ENCODE measurements around the gene NCOA4. TPM values are rescaled to one million over a fixed set of nuclear protein-coding genes. Genes with fewer than 3 reads are reported as not detected.
"Not testable (repeated sequence)": the region's sequence is repeated elsewhere in the genome, so short reads cannot be mapped to it uniquely, and the experiment has no call there.

Gene NCOA4
- total and polyA plus RNA-seq, 8 donors: 150 to 196 (median 174) TPM

DNA sequence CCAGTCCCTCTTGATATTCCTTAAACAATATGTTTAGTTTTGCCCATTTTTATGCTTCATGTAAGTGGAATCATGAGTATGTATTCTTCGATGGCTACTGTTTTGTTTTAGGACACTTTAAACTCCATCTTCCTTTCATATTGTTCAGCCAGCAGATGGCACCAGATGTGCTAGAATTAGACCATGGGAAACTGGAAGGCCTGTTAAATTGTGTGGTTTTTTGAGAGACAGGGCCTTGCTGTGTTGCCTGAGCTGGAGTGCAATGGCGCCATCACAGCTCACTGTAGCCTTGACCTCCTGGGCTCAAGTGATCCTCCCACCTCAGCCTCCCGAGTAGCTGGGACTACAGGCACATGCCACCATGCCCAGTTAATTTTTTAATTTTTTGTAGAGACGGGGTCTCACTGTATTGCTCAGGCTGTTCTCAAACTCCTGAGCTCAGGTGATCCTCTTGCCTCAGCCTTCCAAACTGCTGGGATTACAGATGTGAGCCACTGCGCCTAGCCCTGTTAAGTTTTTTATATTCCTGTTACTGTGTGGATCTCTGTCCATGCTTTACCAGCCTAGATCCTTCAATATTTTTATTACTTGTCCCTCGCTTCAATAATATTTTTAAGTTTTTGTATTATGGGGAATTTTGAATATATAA is 46.8 kb downstream of the NCOA4 start:
- DNase-seq; H3K4me1 ChIP-seq; H3K9me3 ChIP-seq; H3K27ac ChIP-seq; H3K4me3 ChIP-seq; intact Hi-C loops (cut with DNase I); H3K27me3 ChIP-seq: not testable (repeated sequence)
- ATAC-seq: peak; percentile 92
- peaks cover 0 to 25% of the 10 kb centered on the region in 2 donors for H3K36me3 ChIP-seq
- TF ChIP-seq, protein P1, sequence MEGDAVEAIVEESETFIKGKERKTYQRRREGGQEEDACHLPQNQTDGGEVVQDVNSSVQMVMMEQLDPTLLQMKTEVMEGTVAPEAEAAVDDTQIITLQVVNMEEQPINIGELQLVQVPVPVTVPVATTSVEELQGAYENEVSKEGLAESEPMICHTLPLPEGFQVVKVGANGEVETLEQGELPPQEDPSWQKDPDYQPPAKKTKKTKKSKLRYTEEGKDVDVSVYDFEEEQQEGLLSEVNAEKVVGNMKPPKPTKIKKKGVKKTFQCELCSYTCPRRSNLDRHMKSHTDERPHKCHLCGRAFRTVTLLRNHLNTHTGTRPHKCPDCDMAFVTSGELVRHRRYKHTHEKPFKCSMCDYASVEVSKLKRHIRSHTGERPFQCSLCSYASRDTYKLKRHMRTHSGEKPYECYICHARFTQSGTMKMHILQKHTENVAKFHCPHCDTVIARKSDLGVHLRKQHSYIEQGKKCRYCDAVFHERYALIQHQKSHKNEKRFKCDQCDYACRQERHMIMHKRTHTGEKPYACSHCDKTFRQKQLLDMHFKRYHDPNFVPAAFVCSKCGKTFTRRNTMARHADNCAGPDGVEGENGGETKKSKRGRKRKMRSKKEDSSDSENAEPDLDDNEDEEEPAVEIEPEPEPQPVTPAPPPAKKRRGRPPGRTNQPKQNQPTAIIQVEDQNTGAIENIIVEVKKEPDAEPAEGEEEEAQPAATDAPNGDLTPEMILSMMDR (IDR thresholded peaks at IDR 0.05): peak; percentile 18 to 27

DNA sequence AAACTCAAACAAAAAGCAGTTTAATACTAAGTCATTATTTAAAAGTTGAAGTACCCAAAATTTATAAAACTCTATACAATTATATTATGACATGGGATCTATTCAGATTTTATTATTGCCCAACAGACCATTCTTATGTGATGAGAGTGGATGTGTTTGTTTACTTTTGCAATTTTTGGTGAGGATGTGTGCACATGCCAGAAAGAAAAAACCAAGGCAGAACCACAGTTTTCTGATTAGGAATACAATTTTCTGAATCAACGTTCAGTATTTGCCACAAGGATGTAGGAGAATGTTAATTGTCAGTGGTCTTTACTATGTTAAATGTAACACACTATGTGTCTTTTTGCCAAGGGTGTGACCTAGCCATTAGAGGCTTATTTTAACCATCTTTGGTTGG is 49.1 kb downstream of the NCOA4 start:
- H3K9me3 ChIP-seq; DNase-seq; intact Hi-C loops (cut with DNase I); H3K27ac ChIP-seq; H3K4me3 ChIP-seq; H3K27me3 ChIP-seq; H3K4me1 ChIP-seq; ATAC-seq: not testable (repeated sequence)
- H3K36me3 ChIP-seq: peaks cover 0 to 21% of the 10 kb centered on the region in 2 donors

DNA sequence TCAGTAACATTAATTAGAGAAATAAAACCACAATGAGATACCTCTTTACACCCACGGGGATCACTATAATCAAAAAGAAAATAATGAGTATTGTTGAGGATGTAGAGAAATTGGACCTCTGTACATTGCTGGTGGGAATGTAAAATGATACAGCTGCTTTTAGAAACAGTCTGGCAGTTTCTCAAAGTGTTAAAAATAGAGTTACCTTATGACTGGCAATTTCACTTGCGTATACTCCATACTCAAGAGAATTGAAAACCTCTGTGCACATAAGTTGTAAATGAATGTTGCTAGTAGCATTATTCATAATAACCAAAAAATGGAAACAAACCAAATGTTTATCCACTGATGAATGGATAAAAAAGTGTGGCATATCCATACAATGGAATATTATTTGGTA is 51.9 kb downstream of the NCOA4 start:
- ATAC-seq; H3K4me1 ChIP-seq; H3K9me3 ChIP-seq; H3K4me3 ChIP-seq; H3K36me3 ChIP-seq; H3K27me3 ChIP-seq; intact Hi-C loops (cut with DNase I); DNase-seq; H3K27ac ChIP-seq: not testable (repeated sequence)

DNA sequence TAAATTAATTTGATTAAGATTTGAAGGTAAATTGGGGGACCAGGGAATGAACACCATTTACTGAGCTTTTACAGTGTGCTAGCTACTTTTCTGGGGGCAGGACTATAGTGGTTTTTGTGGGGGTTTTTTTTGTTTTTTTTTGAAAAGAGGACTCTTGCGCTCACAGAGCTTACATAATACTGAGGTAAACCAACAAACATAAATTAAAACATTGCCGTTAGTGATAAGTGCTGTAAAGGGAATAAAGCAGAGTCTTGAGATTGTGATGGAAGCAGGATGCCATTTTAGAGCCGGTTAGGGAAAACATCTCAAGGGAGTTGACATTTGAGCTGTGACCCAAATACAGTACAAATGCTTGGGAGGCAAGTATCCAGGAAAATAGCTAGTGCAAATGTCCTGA is 56.4 kb downstream of the NCOA4 start:
- ATAC-seq; H3K27ac ChIP-seq; H3K9me3 ChIP-seq; H3K27me3 ChIP-seq; DNase-seq; intact Hi-C loops (cut with DNase I); H3K36me3 ChIP-seq; H3K4me3 ChIP-seq: not testable (repeated sequence)
- peaks cover 10 to 30% of the 10 kb centered on the region in 2 donors for H3K4me1 ChIP-seq

DNA sequence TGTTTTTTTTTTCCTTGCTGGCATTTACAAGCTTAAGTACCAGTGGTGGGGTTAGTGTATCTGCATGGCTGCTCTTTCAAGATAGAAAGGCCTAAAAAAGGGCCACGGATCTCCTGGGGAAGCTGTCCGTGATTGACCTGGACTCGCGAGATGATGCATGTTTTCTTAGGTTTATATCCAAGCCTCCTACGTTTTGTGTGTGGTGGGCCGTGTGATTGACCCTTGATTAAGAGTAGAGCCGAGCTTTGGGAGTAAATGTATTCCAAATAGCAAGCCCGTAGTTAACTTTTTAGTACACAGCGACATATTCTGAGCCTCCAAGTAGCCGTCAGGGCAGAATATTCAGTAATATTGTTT is 57.6 kb downstream of the NCOA4 start:
- intact Hi-C loops (cut with DNase I); H3K9me3 ChIP-seq; H3K36me3 ChIP-seq; DNase-seq; ATAC-seq; H3K27me3 ChIP-seq: not testable (repeated sequence)
- H3K4me3 ChIP-seq: peak overlapping the region; percentile 71 to 78
- peaks cover 10 to 30% of the 10 kb centered on the region in 2 donors for H3K4me1 ChIP-seq
- peak overlapping the region in 1 of 2 donors; percentile 76 for H3K27ac ChIP-seq

DNA sequence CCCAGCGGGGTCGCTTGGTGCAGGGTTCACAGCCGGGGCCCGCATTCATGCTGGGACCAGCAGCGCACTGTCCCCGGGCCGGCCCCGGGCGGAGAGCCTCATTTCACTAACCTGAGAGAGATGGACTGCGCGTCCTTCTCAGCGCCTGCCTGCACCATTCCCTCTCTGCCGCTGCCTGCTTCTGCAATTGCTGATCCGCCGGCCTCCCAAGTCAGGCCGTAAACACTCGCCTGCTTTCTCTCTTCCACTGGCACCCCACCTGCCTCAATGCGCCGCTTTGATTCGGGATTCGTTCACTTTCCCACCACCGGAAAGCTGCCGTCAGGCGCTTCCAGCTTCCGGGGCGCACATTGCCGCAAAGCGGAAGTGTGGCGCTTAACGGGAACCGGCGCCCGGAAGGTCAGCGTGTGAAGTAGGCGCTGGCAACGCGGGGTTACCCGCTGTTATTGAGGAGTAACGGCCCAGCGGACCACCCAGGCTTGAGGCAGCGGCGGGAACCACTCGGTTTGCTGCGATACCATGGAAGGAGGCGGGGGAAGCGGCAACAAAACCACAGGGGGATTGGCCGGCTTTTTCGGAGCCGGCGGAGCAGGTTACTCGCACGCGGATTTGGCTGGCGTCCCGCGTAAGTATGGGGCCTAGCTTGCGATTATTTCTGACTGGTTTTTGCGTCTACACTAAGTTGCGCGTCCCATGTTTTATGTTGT is 58.2 kb downstream of the NCOA4 start, which contains the start of gene TIMM23:
TSS of gene TIMM23 (plus strand) at position 384 of the 707 bp plus-strand sequence. CDS start at position 520, 136 bp downstream.
- intact Hi-C loops (cut with DNase I); H3K9me3 ChIP-seq: not testable (repeated sequence)

DNA sequence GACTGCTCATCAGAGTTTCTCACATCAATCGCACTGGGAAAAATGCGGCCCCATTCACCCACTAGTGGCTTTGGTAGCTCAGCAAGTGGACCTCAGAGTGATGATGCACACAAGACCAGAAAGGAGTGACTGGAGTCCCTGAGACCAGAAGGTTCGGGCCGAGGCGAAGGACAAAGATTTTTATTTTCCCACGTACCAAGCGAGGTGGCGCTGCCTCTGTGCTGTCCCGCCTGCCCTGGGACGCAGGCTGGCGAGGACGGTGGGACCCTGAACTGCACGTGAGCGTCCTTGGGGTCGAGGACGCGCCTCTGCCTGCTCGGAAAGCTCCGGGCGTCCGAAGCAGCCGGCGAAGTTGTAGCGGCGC is 58.7 kb downstream of the NCOA4 start:
- H3K36me3 ChIP-seq; intact Hi-C loops (cut with DNase I); H3K27me3 ChIP-seq; H3K9me3 ChIP-seq: not testable (repeated sequence)
- peak overlapping the region; percentile 71 to 78 for H3K4me3 ChIP-seq
- peaks cover 10 to 30% of the 10 kb centered on the region in 2 donors for H3K4me1 ChIP-seq
- DNase-seq: peak in 1 of 4 donors; percentile 1
- H3K27ac ChIP-seq: peak overlapping the region in 1 of 2 donors; percentile 76
- ATAC-seq: peak; percentile 36

More for the DNA sequence above, 58.2 kb downstream of the NCOA4 start, which contains the start of gene TIMM23:
- Histone ChIP-seq H3K4me1 (peaks cover 10 to 30% of the 10 kb centered on the region in 2 donors), H3K27ac (peak within 1 kb of the TSS; percentile 33 to 76), H3K4me3 (peak within 1 kb of the TSS; percentile 71 to 78)
- DNase-seq (peak; percentile 70 to 96 (median 88)), ATAC-seq (peak; percentile 98)
- not testable (repeated sequence) for H3K36me3 ChIP-seq, H3K27me3 ChIP-seq

DNA sequence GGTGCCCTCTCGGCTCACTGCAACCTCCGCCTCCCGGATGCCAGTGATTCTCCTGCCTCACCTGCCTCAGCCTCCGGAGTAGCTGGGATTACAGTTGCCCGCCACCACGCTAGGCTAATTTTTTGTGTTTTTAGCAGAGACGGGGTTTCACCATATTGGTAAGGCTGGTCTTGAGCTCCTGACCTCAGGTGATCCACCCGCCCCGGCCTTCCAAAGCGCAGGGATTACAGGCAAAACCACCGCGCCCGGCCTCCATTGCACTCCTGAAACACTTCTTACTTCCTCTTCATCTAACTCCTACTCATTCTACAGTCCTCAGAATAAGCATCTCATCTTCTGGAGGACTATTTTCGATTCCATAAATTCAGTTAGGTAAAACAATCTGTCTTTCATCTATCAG is 59.4 kb downstream of the NCOA4 start:
- H3K9me3 ChIP-seq; intact Hi-C loops (cut with DNase I); H3K27me3 ChIP-seq; H3K36me3 ChIP-seq; DNase-seq; ATAC-seq; H3K27ac ChIP-seq: not testable (repeated sequence)
- Histone ChIP-seq H3K4me1 (peaks cover 10 to 30% of the 10 kb centered on the region in 2 donors), H3K4me3 (peak overlapping the region in 1 of 2 donors; percentile 78)

DNA sequence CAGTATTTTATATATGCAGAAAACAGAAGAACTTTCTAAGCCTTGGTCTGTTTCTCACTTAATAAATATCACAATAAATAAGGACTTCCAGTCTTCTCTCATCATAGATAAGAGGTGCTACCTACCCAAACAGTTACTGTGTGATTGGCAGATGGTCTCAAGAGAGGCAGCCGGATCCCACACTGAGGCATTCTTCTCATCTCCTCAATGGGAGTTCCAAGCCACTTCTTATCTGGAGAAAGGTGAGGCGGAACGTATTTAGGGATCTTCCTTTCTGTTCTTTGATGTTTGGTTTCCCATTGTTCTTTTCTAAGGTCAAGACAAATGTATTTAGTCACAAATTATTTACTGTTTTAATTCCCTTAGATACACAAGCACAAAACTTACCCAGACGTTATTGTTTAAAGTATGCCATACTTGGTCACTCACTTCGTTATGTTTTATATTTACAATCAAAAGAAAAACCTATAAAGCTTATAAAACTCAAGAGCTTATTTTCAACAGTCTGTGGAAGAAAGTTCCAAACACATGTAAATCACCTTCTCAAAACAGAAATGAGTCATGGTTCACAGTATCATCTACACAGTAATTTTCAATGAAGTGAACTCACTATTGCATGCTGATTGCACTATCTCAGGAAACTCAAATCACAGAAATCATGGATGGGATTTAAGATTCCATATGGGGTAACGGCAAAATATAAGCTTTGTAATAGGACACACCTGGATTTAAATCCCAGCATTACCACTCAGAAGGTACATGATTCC is 67.6 kb downstream of the NCOA4 start:
- ATAC-seq; H3K27me3 ChIP-seq; intact Hi-C loops (cut with DNase I); DNase-seq; H3K36me3 ChIP-seq; H3K4me1 ChIP-seq; H3K27ac ChIP-seq; H3K9me3 ChIP-seq; H3K4me3 ChIP-seq: not testable (repeated sequence)

DNA sequence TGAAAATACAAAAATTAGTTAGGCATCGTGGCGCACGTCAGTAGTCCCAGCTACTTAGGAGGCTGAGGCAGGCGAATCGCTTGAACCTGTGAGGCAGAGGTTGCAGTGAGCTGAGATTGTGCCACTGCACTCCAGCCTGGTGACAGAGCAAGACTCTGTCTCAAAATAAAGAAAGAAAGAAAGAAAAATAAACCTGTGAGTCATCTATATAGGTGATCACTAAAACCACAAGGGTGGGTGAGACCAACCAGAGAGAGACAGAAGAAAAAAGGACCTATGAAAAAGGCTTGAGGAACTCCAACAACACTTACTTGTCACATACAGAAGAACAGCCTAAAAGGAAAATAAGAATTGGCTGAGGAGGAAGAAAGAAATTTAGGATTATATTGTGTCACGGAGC is 72.5 kb downstream of the NCOA4 start:
- DNase-seq; H3K4me1 ChIP-seq; H3K4me3 ChIP-seq; ATAC-seq; H3K36me3 ChIP-seq; H3K27me3 ChIP-seq; intact Hi-C loops (cut with DNase I); H3K9me3 ChIP-seq; H3K27ac ChIP-seq: not testable (repeated sequence)

DNA sequence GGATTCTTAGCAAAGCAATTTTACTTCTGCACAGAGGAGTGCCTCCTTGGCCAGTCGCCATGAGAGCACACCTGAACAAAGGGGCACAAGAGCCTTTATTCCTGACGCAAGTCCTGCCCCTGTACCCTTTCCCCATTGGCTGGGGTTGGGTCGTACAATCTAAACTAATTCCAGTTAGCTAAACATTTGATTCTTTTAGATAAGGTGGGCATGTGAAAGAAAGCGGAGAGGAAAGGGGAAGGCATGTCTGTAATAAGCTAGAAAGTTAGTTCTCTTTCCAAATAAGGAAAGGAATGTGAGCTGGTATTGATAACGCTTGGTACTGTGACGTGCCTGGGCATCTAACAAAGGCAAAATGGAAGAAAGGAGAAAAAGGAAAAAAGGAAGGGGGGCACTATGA is 73.8 kb downstream of the NCOA4 start:
- H3K27ac ChIP-seq; H3K27me3 ChIP-seq; intact Hi-C loops (cut with DNase I); ATAC-seq; H3K9me3 ChIP-seq; H3K4me3 ChIP-seq; DNase-seq; H3K4me1 ChIP-seq; H3K36me3 ChIP-seq: not testable (repeated sequence)
